WTC11 (cell line): ENCODE measurements around the gene OSBP2. TPM values are rescaled to one million over a fixed set of nuclear protein-coding genes. Genes with fewer than 3 reads are reported as not detected.

Experiments used
- ATAC-seq: fragments of 200-7000 bp; cut with Tn5 transposase; 2 replicates; pipeline ENCODE4 v1.10.0; 2021; ENCODE audit warnings: mild to moderate bottlenecking, moderate library complexity
- CTCF ChIA-PET: fragments of 300-600 bp; sonication (Branson Sonifier 250); formaldehyde crosslinking; loops from one replicate; lab custom pipeline; 2021; ENCODE audit warnings: antibody characterized with exemption; lab: Charles Lee
- POLR2A ChIA-PET: fragments of 350-600 bp; sonication (Branson Sonifier 250); formaldehyde crosslinking; loops from one replicate; lab custom pipeline; 2021; ENCODE audit warnings: antibody characterized with exemption; lab: Charles Lee
- DNase-seq: peaks from one replicate; pipeline ENCODE4 v3.0.0; 2021; ENCODE audit warnings: low spot score
- H3K27ac Mint-ChIP-seq: 2 replicates; pipeline ENCODE4 v1.8.0; 2021; ENCODE audit warnings: mixed read lengths
- H3K27me3 Mint-ChIP-seq: 2 replicates; pipeline ENCODE4 v1.8.0; 2021; ENCODE audit warnings: low read depth, mild to moderate bottlenecking, moderate library complexity, mixed read lengths
- H3K36me3 Mint-ChIP-seq: 2 replicates; pipeline ENCODE4 v1.8.0; 2021; ENCODE audit warnings: mixed read lengths
- H3K4me1 Mint-ChIP-seq: 2 replicates; pipeline ENCODE4 v1.8.0; 2022; ENCODE audit warnings: mixed read lengths
- H3K4me3 Mint-ChIP-seq: 2 replicates; pipeline ENCODE4 v1.8.0; 2021; ENCODE audit warnings: mild to moderate bottlenecking, moderate library complexity, mixed read lengths
- H3K9me3 Mint-ChIP-seq: 2 replicates; pipeline ENCODE4 v1.8.0; 2021; ENCODE audit warnings: mixed read lengths
- AFF4 ChIP-seq: sonication (generic); formaldehyde crosslinking; IDR thresholded peaks from 2 replicates; pipeline ENCODE4 v1.8.1; 2023; ENCODE audit warnings: mild to moderate bottlenecking, missing genetic modification reagents, borderline replicate concordance
- ATF1 ChIP-seq: sonication (generic); formaldehyde crosslinking; IDR thresholded peaks from 2 replicates; pipeline ENCODE4 v1.8.1; 2023; ENCODE audit warnings: mild to moderate bottlenecking, moderate library complexity, missing genetic modification reagents
- CREM ChIP-seq: sonication (generic); formaldehyde crosslinking; IDR thresholded peaks from 2 replicates; pipeline ENCODE4 v1.8.1; 2022; ENCODE audit warnings: mild to moderate bottlenecking, missing genetic modification reagents, moderate library complexity
- FOXP1 ChIP-seq: sonication (generic); formaldehyde crosslinking; IDR thresholded peaks from 2 replicates; pipeline ENCODE4 v1.8.0; 2022; ENCODE audit warnings: missing genetic modification reagents, mild to moderate bottlenecking, moderate library complexity, borderline replicate concordance
- IRF2 ChIP-seq: sonication (generic); formaldehyde crosslinking; IDR thresholded peaks from 2 replicates; pipeline ENCODE4 v1.8.0; 2022; ENCODE audit warnings: low read depth, missing genetic modification reagents, borderline replicate concordance
- JAZF1 ChIP-seq: fragments of 250-450 bp; sonication (Bioruptor Pico); IDR thresholded peaks from 2 replicates; pipeline ENCODE4 v1.9.0; 2021; ENCODE audit warnings: moderate library complexity, mild to moderate bottlenecking, inconsistent platforms
- MLX ChIP-seq: sonication (generic); formaldehyde crosslinking; IDR thresholded peaks from 2 replicates; pipeline ENCODE4 v1.8.1; 2023; ENCODE audit warnings: mild to moderate bottlenecking, missing genetic modification reagents, moderate library complexity
- MYBL2 ChIP-seq: sonication (generic); formaldehyde crosslinking; IDR thresholded peaks from 2 replicates; pipeline ENCODE4 v1.8.1; 2023; ENCODE audit warnings: mild to moderate bottlenecking, moderate library complexity, missing genetic modification reagents
- OVOL2 ChIP-seq: fragments of 250-450 bp; sonication (Bioruptor Pico); IDR thresholded peaks from 2 replicates; pipeline ENCODE4 v1.9.0; 2021; ENCODE audit warnings: mild to moderate bottlenecking, borderline replicate concordance
- PRRX2 ChIP-seq: fragments of 250-450 bp; sonication (Bioruptor Pico); IDR thresholded peaks from 2 replicates; pipeline ENCODE4 v1.8.0; 2021; ENCODE audit warnings: mild to moderate bottlenecking
- SMAD3 ChIP-seq: sonication (generic); formaldehyde crosslinking; IDR thresholded peaks from 2 replicates; pipeline ENCODE4 v1.8.0; 2022; ENCODE audit warnings: missing genetic modification reagents, mild to moderate bottlenecking, borderline replicate concordance
- SMAD4 ChIP-seq: sonication (generic); formaldehyde crosslinking; IDR thresholded peaks from 2 replicates; pipeline ENCODE4 v1.8.0; 2022; ENCODE audit warnings: mild to moderate bottlenecking, missing genetic modification reagents
- SOX15 ChIP-seq: fragments of 250-450 bp; sonication (Bioruptor Pico); IDR thresholded peaks from 2 replicates; pipeline ENCODE4 v1.9.0; 2021; ENCODE audit warnings: mild to moderate bottlenecking
- TEAD4 ChIP-seq: sonication (generic); formaldehyde crosslinking; IDR thresholded peaks from 2 replicates; pipeline ENCODE4 v1.8.0; 2022; ENCODE audit warnings: mild to moderate bottlenecking, missing genetic modification reagents
- ZBTB21 ChIP-seq: sonication (generic); formaldehyde crosslinking; IDR thresholded peaks from 2 replicates; pipeline ENCODE4 v1.8.1; 2023; ENCODE audit warnings: mild to moderate bottlenecking, missing genetic modification reagents, borderline replicate concordance
- ZNF396 ChIP-seq: fragments of 250-450 bp; sonication (Bioruptor Pico); IDR thresholded peaks from 2 replicates; pipeline ENCODE4 v1.8.0; 2021; ENCODE audit warnings: mild to moderate bottlenecking, moderate library complexity, borderline replicate concordance
- ZNF512 ChIP-seq: sonication (generic); formaldehyde crosslinking; IDR thresholded peaks from 2 replicates; pipeline ENCODE4 v1.8.1; 2022; ENCODE audit warnings: missing genetic modification reagents, borderline replicate concordance
- total RNA-seq: library from RNA; stranded (reverse); gene quantifications from 3 replicates; pipeline ENCODE4 v1.2.3, GENCODE V29; 2021
- TF ChIP-seq, protein P1 (sequence below): sonication (generic); formaldehyde crosslinking; IDR thresholded peaks from 2 replicates; pipeline ENCODE4 v1.8.0; 2022; ENCODE audit warnings: mild to moderate bottlenecking, missing genetic modification reagents
- TF ChIP-seq, protein P2 (sequence below): sonication (generic); formaldehyde crosslinking; IDR thresholded peaks from 2 replicates; pipeline ENCODE4 v1.8.1; 2022; ENCODE audit warnings: low read depth, missing genetic modification reagents, borderline replicate concordance

The OSBP2 gene
- total RNA-seq, 1 experiment from 2014 or later = 4.1 TPM

GRCh38 chr22:30928401-30928800 is 233.7 kb downstream of the OSBP2 start:
- no peak for ATAC-seq
- Mint-ChIP-seq H3K4me3 (no peak overlapping the region), H3K9me3 (no peaks in the 10 kb centered on the region), H3K27me3 (no peaks in the 10 kb centered on the region), H3K27ac (no peak overlapping the region), H3K36me3 (peaks cover 77% of the 10 kb centered on the region), H3K4me1 (no peaks in the 10 kb centered on the region)
- ChIA-PET POLR2A (no interaction called here), CTCF (no interaction called here)
- no peak for TF ChIP-seq TEAD4 (CRISPR knock-in tag)
- TF ChIP-seq OVOL2 (CRISPR knock-in tag) = no peak
- TF ChIP-seq MLX (CRISPR knock-in tag) = no peak
- TF ChIP-seq JAZF1 = no peak
- no peak for TF ChIP-seq CREM
- TF ChIP-seq FOXP1 (CRISPR knock-in tag) = no peak
- TF ChIP-seq ATF1 (CRISPR knock-in tag) = no peak
- TF ChIP-seq, protein P1, sequence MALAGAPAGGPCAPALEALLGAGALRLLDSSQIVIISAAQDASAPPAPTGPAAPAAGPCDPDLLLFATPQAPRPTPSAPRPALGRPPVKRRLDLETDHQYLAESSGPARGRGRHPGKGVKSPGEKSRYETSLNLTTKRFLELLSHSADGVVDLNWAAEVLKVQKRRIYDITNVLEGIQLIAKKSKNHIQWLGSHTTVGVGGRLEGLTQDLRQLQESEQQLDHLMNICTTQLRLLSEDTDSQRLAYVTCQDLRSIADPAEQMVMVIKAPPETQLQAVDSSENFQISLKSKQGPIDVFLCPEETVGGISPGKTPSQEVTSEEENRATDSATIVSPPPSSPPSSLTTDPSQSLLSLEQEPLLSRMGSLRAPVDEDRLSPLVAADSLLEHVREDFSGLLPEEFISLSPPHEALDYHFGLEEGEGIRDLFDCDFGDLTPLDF (CRISPR knock-in tag) = no peak
- TF ChIP-seq SOX15 (CRISPR knock-in tag) = no peak
- TF ChIP-seq MYBL2 (CRISPR knock-in tag) = no peak
- TF ChIP-seq, protein P2, sequence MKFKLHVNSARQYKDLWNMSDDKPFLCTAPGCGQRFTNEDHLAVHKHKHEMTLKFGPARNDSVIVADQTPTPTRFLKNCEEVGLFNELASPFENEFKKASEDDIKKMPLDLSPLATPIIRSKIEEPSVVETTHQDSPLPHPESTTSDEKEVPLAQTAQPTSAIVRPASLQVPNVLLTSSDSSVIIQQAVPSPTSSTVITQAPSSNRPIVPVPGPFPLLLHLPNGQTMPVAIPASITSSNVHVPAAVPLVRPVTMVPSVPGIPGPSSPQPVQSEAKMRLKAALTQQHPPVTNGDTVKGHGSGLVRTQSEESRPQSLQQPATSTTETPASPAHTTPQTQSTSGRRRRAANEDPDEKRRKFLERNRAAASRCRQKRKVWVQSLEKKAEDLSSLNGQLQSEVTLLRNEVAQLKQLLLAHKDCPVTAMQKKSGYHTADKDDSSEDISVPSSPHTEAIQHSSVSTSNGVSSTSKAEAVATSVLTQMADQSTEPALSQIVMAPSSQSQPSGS (CRISPR knock-in tag) = no peak
- no peak for TF ChIP-seq ZNF396 (CRISPR knock-in tag)
- TF ChIP-seq AFF4 (CRISPR knock-in tag) = no peak
- no peak for TF ChIP-seq IRF2 (CRISPR knock-in tag)
- TF ChIP-seq ZBTB21 (CRISPR knock-in tag) = no peak
- DNase-seq = no peak

DNA sequence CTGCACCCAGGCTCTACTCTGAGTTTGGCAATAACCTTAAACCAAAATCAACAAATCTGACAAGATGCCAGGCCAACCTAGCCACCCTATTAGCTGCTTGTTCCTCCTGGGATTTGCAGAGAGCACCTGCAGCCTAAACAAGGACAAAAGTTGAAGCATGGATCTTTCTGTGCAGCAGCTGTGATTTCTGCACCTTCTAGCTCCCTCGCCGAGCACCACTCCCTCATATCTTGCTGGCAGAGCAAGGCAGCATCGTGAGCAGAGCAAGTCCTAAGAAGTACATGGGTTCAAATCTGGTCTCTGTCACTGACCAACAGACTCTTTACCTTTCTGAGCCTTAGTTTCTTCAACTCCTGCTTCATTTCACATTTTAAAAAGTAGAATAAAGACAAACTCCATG is 235.6 kb downstream of the OSBP2 start:
- Mint-ChIP-seq H3K9me3 (no peaks in the 10 kb centered on the region), H3K27me3 (no peaks in the 10 kb centered on the region), H3K4me3 (no peak overlapping the region), H3K36me3 (peaks cover 79% of the 10 kb centered on the region), H3K4me1 (no peaks in the 10 kb centered on the region), H3K27ac (no peak overlapping the region)
- DNase-seq = no peak
- TF ChIP-seq SMAD4 (CRISPR knock-in tag) = no peak
- TF ChIP-seq SMAD3 (CRISPR knock-in tag) = no peak
- TF ChIP-seq SOX15 (CRISPR knock-in tag) = no peak
- no peak for TF ChIP-seq PRRX2
- TF ChIP-seq FOXP1 (CRISPR knock-in tag) = no peak
- no peak for TF ChIP-seq ZNF512 (CRISPR knock-in tag)
- ChIA-PET CTCF (interaction anchor here (1.1 kb wide), 1 partner anchor 151 kb away, joined by 3 read pairs; the partner anchor contains the start of gene SMTN), POLR2A (no interaction called here)
- no peak for ATAC-seq
